Common myeloid progenitor, CD34-positive (primary cell): ENCODE data around the gene HDAC5.

Experiments used
- CTCF ChIA-PET: fragments of 350-600 bp; sonication (Branson Sonifier 250); formaldehyde crosslinking; loops from one replicate; lab custom pipeline; 2021; ENCODE audit warnings: antibody characterized with exemption; lab: Charles Lee
- POLR2A ChIA-PET: fragments of 350-600 bp; sonication (Branson Sonifier 250); formaldehyde crosslinking; loops from one replicate; lab custom pipeline; 2021; ENCODE audit warnings: antibody characterized with exemption; lab: Charles Lee
- DNase-seq, 3 donors: peaks; one replicate each; pipeline versions ENCODE4 v3.0.0 to v3.0.0-alpha.2; 2013
- H3K27ac ChIP-seq, 2 experiments: 1 replicate in 1 of 2; 2 replicates in 1 of 2; pipeline ENCODE4 v1.7.0; 2013; ENCODE audit warnings: inconsistent platforms in 2 of 2, low read length in 2 of 2, mild to moderate bottlenecking in 2 of 2, low read depth in 1 of 2, moderate library complexity in 1 of 2; ENCODE audit not compliant: severe bottlenecking in 2 of 2, insufficient read depth in 1 of 2, poor library complexity in 1 of 2
- H3K27me3 ChIP-seq, 5 experiments: replicated peaks in 2 of 5; 1 replicate in 3 of 5; 2 replicates in 2 of 5; pipeline versions ENCODE4 v1.6.1 to v1.7.0; 2013; ENCODE audit warnings: low read length in 4 of 5, mild to moderate bottlenecking in 2 of 5, moderate library complexity in 2 of 5, inconsistent platforms in 1 of 5; ENCODE audit not compliant: insufficient read depth in 5 of 5, control insufficient read depth in 4 of 5
- H3K36me3 ChIP-seq, 4 experiments: 1 replicate in 2 of 4; 2 replicates in 2 of 4; pipeline versions ENCODE4 v1.6.1 to v1.7.0; 2013; ENCODE audit warnings: low read length in 3 of 4, control low read depth in 1 of 4, mild to moderate bottlenecking in 1 of 4; ENCODE audit not compliant: control insufficient read depth in 4 of 4, insufficient read depth in 4 of 4
- H3K4me1 ChIP-seq, 4 experiments: 1 replicate in 3 of 4; 2 replicates in 1 of 4; pipeline versions ENCODE4 v1.6.1 to v1.7.1; 2013; ENCODE audit warnings: low read length in 3 of 4, mild to moderate bottlenecking in 3 of 4, control low read depth in 1 of 4, inconsistent platforms in 1 of 4, moderate library complexity in 1 of 4; ENCODE audit not compliant: control insufficient read depth in 4 of 4, insufficient read depth in 4 of 4; ENCODE audit errors: control extremely low read depth in 1 of 4
- H3K4me3 ChIP-seq, 7 experiments: 1 replicate in 4 of 7; 2 replicates in 3 of 7; pipeline versions ENCODE4 v1.5.1 to v1.7.0; 2013; ENCODE audit warnings: mild to moderate bottlenecking in 7 of 7, low read length in 6 of 7, moderate library complexity in 6 of 7, inconsistent platforms in 2 of 7, low read depth in 2 of 7, control low read depth in 1 of 7; ENCODE audit not compliant: insufficient read depth in 4 of 7, control insufficient read depth in 1 of 7; ENCODE audit errors: extremely low read depth in 1 of 7
- H3K9me3 ChIP-seq, 5 experiments: 1 replicate in 4 of 5; 2 replicates in 1 of 5; pipeline versions ENCODE4 v1.6.1 to v1.7.1; 2013; ENCODE audit warnings: low read length in 4 of 5, mild to moderate bottlenecking in 2 of 5, inconsistent platforms in 1 of 5, low read depth in 1 of 5, moderate library complexity in 1 of 5; ENCODE audit not compliant: control insufficient read depth in 4 of 5, insufficient read depth in 2 of 5; ENCODE audit errors: control extremely low read depth in 1 of 5
- WGBS: methylation state at CpG from one replicate; pipeline ENCODE4 v1.1.5; 2013; ENCODE audit not compliant: insufficient coverage; 5-methylcytosine and 5-hydroxymethylcytosine counted together

The HDAC5 gene

GRCh38 chr17:44063704-44064639 is 59.5 kb downstream of the HDAC5 start:
- Histone ChIP-seq H3K27ac (no peak overlapping the region), H3K4me3 (no peak overlapping the region), H3K27me3 (no peaks in the 10 kb centered on the region), H3K9me3 (no peaks in the 10 kb centered on the region), H3K36me3 (peaks cover 3 to 42% (median 24%) of the 10 kb centered on the region in 4 experiments), H3K4me1 (peaks cover 8 to 24% (median 20%) of the 10 kb centered on the region in 4 experiments)
- 91% methylated on average over 8 of the region's 10 CpGs for whole genome bisulfite sequencing
- ChIA-PET CTCF (interaction anchor here (0.6 to 2.1 kb wide), 2 partner anchors 23 to 30 kb away, joined by 3 to 6 read pairs; no protein-coding TSS in a partner anchor), POLR2A (no interaction called here)
- no peak for DNase-seq

DNA sequence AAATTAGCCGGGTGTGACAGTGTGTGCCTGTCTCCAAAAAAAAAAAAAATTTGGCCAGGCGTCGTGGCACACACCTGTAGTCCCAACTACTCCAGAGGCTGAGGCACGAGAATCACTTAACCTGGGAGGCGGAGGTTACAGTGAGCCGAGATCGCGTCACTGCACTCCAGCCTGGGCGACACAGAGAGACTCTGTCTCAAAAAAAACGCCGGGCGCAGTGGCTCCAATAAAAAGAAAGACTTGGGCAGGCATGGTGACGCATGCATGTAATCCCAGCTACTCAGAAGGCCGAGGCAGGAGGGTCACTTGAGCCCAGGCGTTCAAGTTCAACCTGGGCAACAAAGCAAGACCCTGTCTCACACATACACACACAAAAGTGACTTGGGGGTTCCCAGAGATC is 60.6 kb downstream of the HDAC5 start:
- Histone ChIP-seq H3K9me3 (no peaks in the 10 kb centered on the region), H3K4me3 (no peak overlapping the region), H3K27me3 (no peaks in the 10 kb centered on the region), H3K36me3 (peaks cover 3 to 49% (median 26%) of the 10 kb centered on the region in 4 experiments), H3K4me1 (peaks cover 8 to 24% (median 20%) of the 10 kb centered on the region in 4 experiments), H3K27ac (no peak overlapping the region)
- ChIA-PET POLR2A (no interaction called here), CTCF (interaction anchor here (2.1 kb wide), 1 partner anchor 22 kb away, joined by 6 read pairs; no protein-coding TSS in a partner anchor)
- DNase-seq, result no peak
- WGBS, result 95% methylated on average over 9 of the region's 15 CpGs

DNA sequence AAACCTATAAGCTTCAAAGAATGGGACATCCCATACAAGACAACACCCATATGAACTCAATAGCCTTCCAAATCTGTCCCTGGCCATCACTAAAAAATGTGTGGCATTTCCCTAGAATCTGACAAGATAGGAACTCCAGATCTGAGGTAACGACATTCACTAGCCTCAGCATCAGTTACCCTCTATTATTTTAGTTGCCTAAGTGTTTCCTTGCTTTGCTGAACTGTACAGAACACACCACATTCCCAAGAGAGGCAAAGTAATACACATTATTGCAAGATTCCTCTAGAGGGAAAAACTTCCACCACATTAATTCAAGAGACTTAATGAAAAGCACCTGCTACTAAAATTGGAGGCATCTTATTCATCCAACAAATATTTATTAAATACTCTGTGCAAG is 62.0 kb downstream of the HDAC5 start:
- no peak for DNase-seq
- ChIA-PET CTCF (interaction anchor here (1.2 to 1.8 kb wide), 3 partner anchors 8 to 19 kb away, joined by 4 to 8 read pairs (median 5); no protein-coding TSS in a partner anchor), POLR2A (no interaction called here)
- H3K36me3 ChIP-seq, result peaks cover 3 to 53% (median 27%) of the 10 kb centered on the region in 4 experiments
- H3K4me1 ChIP-seq, result peaks cover 4 to 11% (median 9%) of the 10 kb centered on the region in 4 experiments
- WGBS, result 100% methylated on average over 1 of the region's 1 CpG
- H3K27me3 ChIP-seq, result no peaks in the 10 kb centered on the region
- H3K9me3 ChIP-seq, result no peaks in the 10 kb centered on the region
- H3K4me3 ChIP-seq, result no peak overlapping the region
- no peak overlapping the region for H3K27ac ChIP-seq

DNA sequence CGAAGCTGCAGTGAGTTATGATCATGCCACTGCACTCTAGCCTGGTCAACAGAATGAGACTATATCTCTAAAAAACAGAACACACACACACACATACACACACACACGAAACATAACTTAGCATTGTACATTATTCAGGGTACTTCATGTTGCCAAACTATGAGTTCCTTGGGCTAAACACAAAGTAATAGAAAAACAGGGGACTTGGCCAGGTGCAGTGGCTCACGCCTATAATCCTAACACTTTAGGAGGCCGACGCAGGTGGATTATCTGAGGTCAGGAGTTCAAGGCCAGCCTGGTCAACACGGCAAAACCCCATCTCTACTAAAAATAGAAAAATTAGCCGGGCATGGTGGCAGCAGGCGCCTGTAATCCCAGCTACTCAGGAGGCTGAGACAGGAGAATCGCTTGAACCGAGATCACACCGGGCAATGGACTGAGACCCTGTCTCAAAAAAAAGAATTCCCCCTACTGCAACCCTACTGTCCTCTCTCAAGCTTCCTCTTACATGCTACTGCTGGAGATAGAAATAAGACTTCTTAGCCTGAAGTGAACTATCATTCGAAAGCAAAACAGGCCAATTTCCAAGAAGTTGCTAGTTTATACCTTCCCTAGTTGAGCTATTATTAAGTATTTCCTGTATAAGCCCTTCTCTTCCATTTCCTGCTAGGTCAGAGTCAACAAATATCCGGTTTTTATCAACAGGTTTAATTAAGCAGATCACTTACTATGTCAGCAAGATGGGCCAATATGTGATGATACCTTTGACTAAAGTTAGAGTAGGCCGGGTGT is 64.1 kb downstream of the HDAC5 start:
- Histone ChIP-seq H3K36me3 (peaks cover 3 to 65% (median 33%) of the 10 kb centered on the region in 4 experiments), H3K9me3 (no peaks in the 10 kb centered on the region), H3K4me3 (no peak overlapping the region), H3K27ac (no peak overlapping the region), H3K27me3 (no peaks in the 10 kb centered on the region), H3K4me1 (no peaks in the 10 kb centered on the region)
- POLR2A ChIA-PET, result no interaction called here
- WGBS, result 94% methylated on average over 5 of the region's 14 CpGs
- CTCF ChIA-PET, result interaction anchor here (0.8 to 1.8 kb wide), 4 partner anchors 9 to 57 kb away, joined by 3 to 8 read pairs (median 4); no protein-coding TSS in a partner anchor
- DNase-seq, result no peak

GRCh38 chr17:44053125-44053872 is 70.1 kb downstream of the HDAC5 start:
- Histone ChIP-seq H3K9me3 (no peaks in the 10 kb centered on the region), H3K36me3 (peaks cover 14 to 64% (median 34%) of the 10 kb centered on the region in 4 experiments), H3K27ac (no peak overlapping the region), H3K4me3 (no peak overlapping the region), H3K27me3 (no peaks in the 10 kb centered on the region), H3K4me1 (peaks cover 0 to 8% (median 2%) of the 10 kb centered on the region in 4 experiments)
- POLR2A ChIA-PET, result no interaction called here
- DNase-seq, result peak in 1 of 3 donors; percentile 13
- CTCF ChIA-PET, result no interaction called here
- WGBS, result 18% methylated on average over 1 of the region's 3 CpGs

DNA sequence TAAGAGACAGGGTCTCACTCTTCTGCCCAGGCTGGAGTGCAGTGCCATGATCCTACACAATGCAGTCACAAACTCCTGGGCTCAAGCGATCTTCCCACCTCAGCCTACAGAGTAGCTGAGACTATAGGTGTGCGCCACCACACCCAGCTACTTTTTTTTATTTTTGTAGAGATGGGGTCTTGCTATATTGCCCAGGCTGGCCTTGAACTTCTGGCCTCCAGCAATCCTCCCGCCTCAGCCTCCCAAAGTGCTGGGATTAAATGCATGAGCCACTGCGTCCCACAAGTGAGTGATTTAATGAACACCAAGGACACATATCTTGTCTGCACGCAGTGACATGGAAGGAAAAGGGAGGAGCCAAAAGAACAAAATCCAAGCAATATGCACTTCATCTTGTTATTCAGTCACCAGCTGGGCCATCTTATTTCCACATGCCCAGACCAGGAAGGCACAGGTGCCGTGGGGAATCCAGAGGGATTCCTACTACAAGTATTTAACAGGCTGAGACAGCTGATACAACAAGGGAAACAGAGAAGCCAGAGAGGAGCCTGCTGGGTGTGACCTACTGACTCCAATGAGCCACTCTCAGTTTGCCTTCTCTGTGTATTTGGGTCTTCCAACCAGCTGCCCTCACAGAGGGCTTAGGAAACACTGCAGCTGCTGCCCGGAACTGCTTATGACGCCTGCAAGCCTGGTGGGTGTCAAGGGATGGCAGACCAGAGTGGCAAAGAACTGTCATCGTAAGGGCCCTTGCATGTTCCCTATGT is 74.0 kb downstream of the HDAC5 start:
- peaks cover 0 to 8% (median 2%) of the 10 kb centered on the region in 4 experiments for H3K4me1 ChIP-seq
- H3K36me3 ChIP-seq, result peaks cover 14 to 58% (median 34%) of the 10 kb centered on the region in 4 experiments
- H3K27ac ChIP-seq, result no peak overlapping the region
- WGBS, result 94% methylated on average over 7 of the region's 9 CpGs
- ChIA-PET CTCF (interaction anchor here (1.2 to 2.3 kb wide), 4 partner anchors 9 to 23 kb away, joined by 3 to 10 read pairs (median 6); no protein-coding TSS in a partner anchor), POLR2A (no interaction called here)
- H3K27me3 ChIP-seq, result no peaks in the 10 kb centered on the region
- H3K4me3 ChIP-seq, result no peak overlapping the region
- no peak for DNase-seq
- H3K9me3 ChIP-seq, result no peaks in the 10 kb centered on the region
